DND-41 (cell line): ENCODE measurements around the gene HOXA9.

ENCODE experiments used
- ATAC-seq: fragments of 200-7000 bp; cut with Tn5 transposase; 3 replicates; pipeline ENCODE4 v1.9.1; 2021; ENCODE audit warnings: low read depth; ENCODE audit not compliant: insufficient read depth
- DNase-seq: peaks from one replicate; pipeline ENCODE4 v3.0.0-alpha.2; 2020
- H2AFZ ChIP-seq: 2 replicates; pipeline ENCODE4 v1.6.0; 2012; ENCODE audit warnings: low read depth, low read length
- H3K27ac ChIP-seq: 2 replicates; pipeline ENCODE4 v1.5.1; 2012; ENCODE audit warnings: low read length, inconsistent platforms
- H3K27me3 ChIP-seq: fragments of 200-600 bp; sonication (generic); 2 replicates; pipeline ENCODE4 v1.6.0; 2012; ENCODE audit warnings: low read length, mild to moderate bottlenecking, inconsistent platforms; ENCODE audit not compliant: insufficient read depth, poor library complexity
- H3K36me3 ChIP-seq: 2 replicates; pipeline ENCODE4 v1.5.1; 2012; ENCODE audit warnings: low read length, inconsistent platforms; ENCODE audit not compliant: insufficient read depth
- H3K4me1 ChIP-seq: 2 replicates; pipeline ENCODE4 v1.5.1; 2012; ENCODE audit warnings: mild to moderate bottlenecking, low read length; ENCODE audit not compliant: insufficient read depth
- H3K4me2 ChIP-seq: 2 replicates; pipeline ENCODE4 v1.6.0; 2012; ENCODE audit warnings: mild to moderate bottlenecking, moderate library complexity, low read length, inconsistent platforms; ENCODE audit not compliant: insufficient read depth
- H3K4me3 ChIP-seq, 2 experiments: fragments of 200-600 bp in 1 of 2; shearing (Covaris generic) in 1 of 2; 2 replicates each; pipeline ENCODE4 v1.5.1; 2012 to 2016; ENCODE audit warnings: inconsistent platforms in 2 of 2, low read length in 2 of 2, mild to moderate bottlenecking in 2 of 2, low read depth in 1 of 2, moderate library complexity in 1 of 2
- H3K79me2 ChIP-seq: 2 replicates; pipeline ENCODE4 v1.6.0; 2012; ENCODE audit warnings: low read length, inconsistent platforms; ENCODE audit not compliant: insufficient read depth
- H3K9ac ChIP-seq: 2 replicates; pipeline ENCODE4 v1.6.0; 2012; ENCODE audit warnings: low read depth, mild to moderate bottlenecking, inconsistent platforms, low read length, moderate library complexity
- H3K9me3 ChIP-seq: 2 replicates; pipeline ENCODE4 v1.5.1; 2012; ENCODE audit warnings: low read length, moderate library complexity, mild to moderate bottlenecking, inconsistent platforms; ENCODE audit not compliant: insufficient read depth, severe bottlenecking
- H4K20me1 ChIP-seq: 2 replicates; pipeline ENCODE4 v1.6.0; 2012; ENCODE audit warnings: low read length; ENCODE audit not compliant: insufficient read depth
- EZH2 ChIP-seq: IDR thresholded peaks from 3 replicates; pipeline ENCODE4 v1.6.1; 2012; ENCODE audit warnings: borderline replicate concordance, low read depth, mild to moderate bottlenecking, moderate library complexity, low read length, inconsistent platforms; ENCODE audit not compliant: severe bottlenecking
- TF ChIP-seq, protein P1 (sequence below): IDR thresholded peaks from 2 replicates; pipeline ENCODE4 v1.5.1; 2012; ENCODE audit warnings: borderline replicate concordance, low read length, moderate library complexity, mild to moderate bottlenecking; ENCODE audit not compliant: poor library complexity, severe bottlenecking; ENCODE audit errors: extremely low read depth

Gene HOXA9

DNA sequence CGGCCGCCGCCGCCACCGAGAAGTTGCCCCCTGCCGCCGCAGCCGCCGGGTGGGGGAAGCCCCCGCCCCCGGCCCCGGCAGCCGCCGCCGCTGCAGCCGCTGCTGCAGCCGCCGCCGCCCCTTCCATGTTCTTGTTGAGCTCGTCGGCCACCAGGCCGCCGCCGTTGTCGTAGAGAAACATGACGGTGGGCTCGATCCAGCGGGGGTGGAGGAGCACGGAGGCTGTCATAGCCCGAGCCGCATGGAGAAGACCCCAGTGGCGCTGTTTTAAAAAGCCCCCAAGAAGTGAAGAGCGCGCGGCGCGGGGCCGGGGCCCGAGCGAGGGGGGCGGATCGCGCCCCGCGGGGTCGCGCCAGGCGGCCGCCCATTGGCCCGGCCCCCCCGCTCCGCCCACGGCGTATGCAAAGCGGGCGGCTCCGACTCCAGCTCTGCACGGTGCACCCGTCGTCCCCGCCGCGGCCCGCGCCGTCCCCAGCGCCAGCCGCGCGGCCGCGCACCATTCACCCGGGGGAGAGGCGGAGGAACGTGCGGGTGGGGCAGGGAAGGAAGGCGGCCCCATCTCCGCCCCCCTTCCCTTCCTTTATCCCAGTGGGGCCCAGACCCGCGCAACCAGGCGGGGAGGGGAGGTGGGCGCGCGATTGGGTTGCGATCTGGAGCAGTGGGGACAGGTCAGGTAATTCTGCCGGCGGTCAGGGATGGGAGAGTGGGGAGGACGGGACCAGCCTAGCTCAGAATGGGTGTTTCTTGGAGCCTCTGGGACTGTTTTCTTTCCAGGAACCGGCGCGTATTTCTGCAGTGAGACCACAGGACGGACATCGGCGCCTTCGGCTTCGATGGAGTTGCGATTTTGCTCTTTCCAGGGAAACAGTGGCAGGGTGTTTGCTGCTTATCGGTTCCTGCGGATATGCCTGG is 34.8 kb upstream of the HOXA9 start, which contains the start of gene HOXA13:
TSS of gene HOXA13 (minus strand) at position 243 of the 912 bp plus-strand sequence. CDS start at position 229, 14 bp downstream.
- DNase-seq (peak; percentile 79), ATAC-seq (peak; percentile 96)
- peak within 1 kb of the TSS; percentile 57 for H3K9ac ChIP-seq

GRCh38 chr7:27198871-27199801 is 33.8 kb upstream of the HOXA9 start:
- Histone ChIP-seq H4K20me1 (no peaks in the 10 kb centered on the region), H2AFZ (peak overlapping the region; percentile 52; the same call in 1 of the 2 replicates), H3K4me3 (peak overlapping the region; percentile 20 to 78; a peak in 3 of 4 replicates), H3K9ac (peak overlapping the region; percentile 57), H3K9me3 (no peaks in the 10 kb centered on the region), H3K4me2 (peak overlapping the region; percentile 82), H3K79me2 (no peaks in the 10 kb centered on the region), H3K4me1 (peaks cover 34% of the 10 kb centered on the region), H3K27me3 (peaks cover 20% of the 10 kb centered on the region), H3K36me3 (no peaks in the 10 kb centered on the region), H3K27ac (no peak overlapping the region)
- no peak for DNase-seq
- ATAC-seq, result peak; percentile 38
- TF ChIP-seq EZH2, result no peak
- TF ChIP-seq, protein P1, sequence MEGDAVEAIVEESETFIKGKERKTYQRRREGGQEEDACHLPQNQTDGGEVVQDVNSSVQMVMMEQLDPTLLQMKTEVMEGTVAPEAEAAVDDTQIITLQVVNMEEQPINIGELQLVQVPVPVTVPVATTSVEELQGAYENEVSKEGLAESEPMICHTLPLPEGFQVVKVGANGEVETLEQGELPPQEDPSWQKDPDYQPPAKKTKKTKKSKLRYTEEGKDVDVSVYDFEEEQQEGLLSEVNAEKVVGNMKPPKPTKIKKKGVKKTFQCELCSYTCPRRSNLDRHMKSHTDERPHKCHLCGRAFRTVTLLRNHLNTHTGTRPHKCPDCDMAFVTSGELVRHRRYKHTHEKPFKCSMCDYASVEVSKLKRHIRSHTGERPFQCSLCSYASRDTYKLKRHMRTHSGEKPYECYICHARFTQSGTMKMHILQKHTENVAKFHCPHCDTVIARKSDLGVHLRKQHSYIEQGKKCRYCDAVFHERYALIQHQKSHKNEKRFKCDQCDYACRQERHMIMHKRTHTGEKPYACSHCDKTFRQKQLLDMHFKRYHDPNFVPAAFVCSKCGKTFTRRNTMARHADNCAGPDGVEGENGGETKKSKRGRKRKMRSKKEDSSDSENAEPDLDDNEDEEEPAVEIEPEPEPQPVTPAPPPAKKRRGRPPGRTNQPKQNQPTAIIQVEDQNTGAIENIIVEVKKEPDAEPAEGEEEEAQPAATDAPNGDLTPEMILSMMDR, result no peak

More for the DNA sequence above, 34.8 kb upstream of the HOXA9 start, which contains the start of gene HOXA13:
- TF ChIP-seq, protein P1, result peak; percentile 10
- no peak for TF ChIP-seq EZH2
- no peak within 1 kb of the TSS for H3K27ac ChIP-seq
- no peaks in the 10 kb centered on the region for H3K9me3 ChIP-seq
- peaks cover 20% of the 10 kb centered on the region for H3K27me3 ChIP-seq
- no peaks in the 10 kb centered on the region for H3K79me2 ChIP-seq
- H3K4me2 ChIP-seq, result peak within 1 kb of the TSS; percentile 82
- H3K36me3 ChIP-seq, result no peaks in the 10 kb centered on the region
- H3K4me3 ChIP-seq, result peak within 1 kb of the TSS; percentile 37 to 78; a peak in 3 of 4 replicates
- H3K4me1 ChIP-seq, result peaks cover 34% of the 10 kb centered on the region
- no peaks in the 10 kb centered on the region for H4K20me1 ChIP-seq
- peak within 1 kb of the TSS; percentile 88 for H2AFZ ChIP-seq

DNA sequence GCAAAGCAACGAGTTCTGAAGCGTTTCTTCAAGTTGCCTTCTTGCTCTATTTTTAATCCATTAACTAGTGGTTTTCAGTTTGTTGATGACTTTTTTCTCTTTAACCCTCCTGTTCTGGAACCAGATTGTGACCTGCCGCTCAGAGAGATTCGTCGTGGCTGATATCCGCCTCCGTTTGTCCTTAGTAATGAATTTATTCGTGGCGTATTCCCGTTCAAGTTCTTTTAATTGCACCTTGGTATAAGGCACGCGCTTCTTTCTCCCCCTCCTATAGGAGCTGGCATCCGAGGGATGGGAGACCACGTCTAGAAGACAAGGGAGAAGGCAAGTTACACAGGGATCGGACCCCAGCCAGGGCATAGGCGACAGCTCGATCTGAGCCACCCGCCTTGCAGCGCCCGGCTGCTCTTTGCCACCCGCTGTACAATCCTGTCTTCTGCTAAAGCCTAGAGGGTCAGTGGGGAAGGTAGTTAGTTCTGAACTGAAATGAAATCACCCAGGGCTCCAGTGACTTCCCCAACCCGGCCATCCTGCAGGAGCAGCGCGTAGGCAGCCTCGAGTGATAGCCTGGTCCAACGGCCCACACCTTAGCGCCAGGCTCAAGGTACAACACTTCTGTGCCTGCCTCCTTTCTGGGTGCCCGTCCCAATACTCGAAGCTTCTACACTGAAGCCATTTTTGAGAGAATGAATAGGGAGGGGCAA is 33.0 kb upstream of the HOXA9 start:
- no peaks in the 10 kb centered on the region for H3K9me3 ChIP-seq
- ATAC-seq (no peak), DNase-seq (no peak)
- no peak for TF ChIP-seq EZH2
- TF ChIP-seq, protein P1, result no peak
- no peak overlapping the region for H3K27ac ChIP-seq
- no peaks in the 10 kb centered on the region for H3K79me2 ChIP-seq
- H3K36me3 ChIP-seq, result no peaks in the 10 kb centered on the region
- H4K20me1 ChIP-seq, result no peaks in the 10 kb centered on the region
- H2AFZ ChIP-seq, result no peak overlapping the region
- H3K4me1 ChIP-seq, result peaks cover 34% of the 10 kb centered on the region
- peaks cover 18% of the 10 kb centered on the region for H3K27me3 ChIP-seq
- no peak overlapping the region for H3K4me3 ChIP-seq
- H3K9ac ChIP-seq, result no peak overlapping the region
- peak overlapping the region; percentile 82; the same call in 1 of the 2 replicates for H3K4me2 ChIP-seq
